Stromal cell of bone marrow (primary cell): ENCODE data around the gene PDE11A.
A peak's percentile ranks its signal among the peaks of the same experiment; 100 is the strongest.

Experiments used
- DNase-seq: peaks from one replicate; pipeline ENCODE4 v3.0.0-alpha.2; 2012; ENCODE audit warnings: low read depth

The PDE11A gene

DNA sequence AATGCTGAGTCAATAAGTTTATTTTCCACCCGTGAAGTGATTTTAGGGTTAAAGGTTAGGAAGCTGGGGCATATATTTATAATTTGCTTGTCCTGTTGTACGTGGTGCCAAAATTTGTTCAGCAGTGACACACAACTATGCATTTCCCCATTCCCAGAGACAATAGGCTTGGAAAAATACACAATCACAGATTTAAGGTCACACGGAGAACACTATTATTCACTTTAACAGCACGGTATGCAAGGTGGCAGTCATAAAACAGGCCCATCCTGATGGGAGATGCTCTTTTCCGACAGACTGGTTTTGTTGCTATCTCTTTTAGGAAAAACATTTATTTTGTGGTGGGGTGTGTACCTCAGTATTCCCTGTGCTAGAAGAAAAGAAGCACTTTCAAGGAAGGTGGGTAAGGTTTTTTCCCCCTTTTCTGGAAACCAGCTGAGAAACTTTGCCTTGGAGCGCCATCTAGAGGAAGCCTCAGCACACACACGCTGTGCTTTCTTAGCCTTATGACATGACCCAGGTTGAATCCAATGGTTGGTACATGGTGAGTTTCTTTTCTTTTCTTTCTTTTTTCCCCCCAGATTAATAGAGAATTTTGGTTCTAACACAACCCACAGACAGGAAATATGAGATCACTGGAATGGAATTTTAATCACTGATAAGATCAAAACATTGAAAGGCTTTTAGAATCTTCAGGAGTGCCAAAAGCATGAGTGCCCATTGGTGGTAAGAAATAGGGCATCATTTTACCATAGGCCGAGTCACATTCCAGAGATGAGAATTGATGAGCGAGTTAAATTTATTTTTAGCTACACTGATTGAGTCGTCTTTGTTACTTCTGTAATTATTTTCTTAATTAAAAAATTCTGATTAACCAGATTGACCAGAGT, 347.9 kb downstream of the PDE11A start:
- peak; percentile 18 for DNase-seq

DNA sequence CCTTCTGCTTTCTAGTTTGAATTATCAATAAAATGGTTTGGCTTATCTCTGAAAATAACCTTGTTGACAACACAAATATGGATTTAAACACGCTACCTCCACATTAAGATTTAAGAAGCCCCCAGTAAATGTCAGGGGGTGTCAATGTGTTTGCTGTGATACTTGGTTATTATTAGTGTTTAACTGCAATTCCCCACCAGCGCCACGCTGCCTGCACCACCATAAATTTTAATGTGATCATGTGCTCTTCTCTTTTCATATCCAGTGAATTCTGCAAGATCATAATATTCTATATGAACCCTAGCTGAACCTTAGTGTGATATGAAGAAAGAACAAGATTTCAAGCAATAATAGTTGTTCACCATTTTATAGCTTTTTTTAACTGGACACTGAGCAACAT, 349.3 kb downstream of the PDE11A start:
- no peak for DNase-seq

DNA sequence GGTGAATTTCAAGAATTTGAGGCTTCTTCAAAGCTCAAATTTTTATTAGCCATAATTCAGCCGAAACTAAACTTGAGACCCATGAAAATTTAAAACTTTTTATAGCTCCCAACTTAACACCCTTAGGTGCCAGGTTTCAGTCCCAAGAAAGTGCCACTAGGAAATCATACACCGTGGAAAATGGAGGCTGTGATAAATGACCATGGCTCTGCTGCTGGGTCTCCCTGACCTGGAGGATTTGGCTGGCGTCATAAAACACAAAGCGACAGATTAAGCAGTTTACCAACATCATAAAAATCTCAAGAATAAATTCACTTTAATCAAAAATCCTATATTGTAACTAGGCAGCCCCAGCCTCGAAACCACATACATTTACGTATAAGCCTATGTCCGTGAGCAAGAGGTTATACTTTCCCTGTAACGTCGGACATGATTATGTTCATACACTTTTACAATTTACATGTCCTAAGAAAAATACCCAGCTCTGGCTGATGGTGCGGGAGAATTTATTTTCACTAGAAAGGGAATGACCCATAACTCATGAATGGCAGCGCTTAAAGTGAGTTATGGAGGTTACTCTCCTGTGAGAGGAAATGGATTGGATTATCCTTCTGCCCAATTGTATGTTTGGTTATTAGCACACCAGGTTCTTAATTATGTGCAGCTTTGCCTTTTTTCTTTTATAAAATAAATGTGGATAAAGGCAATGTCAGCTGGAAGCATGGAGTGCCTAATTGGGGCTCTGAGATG, 350.6 kb downstream of the PDE11A start:
- no peak for DNase-seq

GRCh38 chr2:177721087-177721486, 351.5 kb downstream of the PDE11A start:
- DNase-seq: no peak

GRCh38 chr2:177717831-177718618, 354.6 kb downstream of the PDE11A start:
- no peak for DNase-seq

- DNase-seq: no peak
Measured at GRCh38 chr2:177716484-177716883, 356.1 kb downstream of the PDE11A start.

DNA sequence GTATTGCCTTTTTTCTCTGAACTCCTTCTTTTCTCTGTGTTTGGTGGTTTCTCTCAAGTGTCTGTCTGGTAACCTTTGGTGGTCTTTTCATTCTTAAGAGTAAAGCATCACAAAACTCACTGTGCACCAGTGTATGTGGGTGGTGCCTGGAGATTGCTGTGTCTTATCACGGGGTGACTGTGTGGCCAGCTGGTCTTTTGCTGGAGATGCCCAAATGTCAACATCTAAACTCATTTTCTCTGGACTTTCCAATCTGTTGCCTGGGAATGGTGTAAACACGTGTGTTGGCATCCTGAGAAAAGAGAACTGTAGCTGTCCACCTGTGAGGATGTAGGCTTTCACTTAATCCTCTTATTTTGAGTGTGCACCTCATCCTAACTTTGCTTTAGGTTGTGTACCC, 356.8 kb downstream of the PDE11A start:
- no peak for DNase-seq

DNA sequence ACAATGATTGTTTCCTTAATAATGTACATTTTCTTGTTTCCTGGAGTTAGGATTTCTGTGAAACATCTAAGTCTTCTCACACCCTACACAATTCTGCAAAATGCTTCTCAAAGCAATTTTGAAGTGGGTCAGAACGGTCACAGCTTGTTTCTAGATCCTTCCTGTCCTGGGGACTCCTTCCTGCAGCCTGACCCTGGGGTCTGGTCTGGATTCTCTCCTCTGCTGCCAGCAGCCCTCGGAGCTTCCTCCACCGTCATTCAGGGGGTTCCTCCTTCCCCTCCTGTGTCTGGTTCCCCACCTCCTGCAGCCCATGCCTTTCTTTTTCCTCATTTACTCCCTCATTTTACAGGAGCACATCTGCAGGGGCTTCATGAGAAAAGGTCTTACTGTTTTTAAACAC, 357.9 kb downstream of the PDE11A start:
- no peak for DNase-seq

DNA sequence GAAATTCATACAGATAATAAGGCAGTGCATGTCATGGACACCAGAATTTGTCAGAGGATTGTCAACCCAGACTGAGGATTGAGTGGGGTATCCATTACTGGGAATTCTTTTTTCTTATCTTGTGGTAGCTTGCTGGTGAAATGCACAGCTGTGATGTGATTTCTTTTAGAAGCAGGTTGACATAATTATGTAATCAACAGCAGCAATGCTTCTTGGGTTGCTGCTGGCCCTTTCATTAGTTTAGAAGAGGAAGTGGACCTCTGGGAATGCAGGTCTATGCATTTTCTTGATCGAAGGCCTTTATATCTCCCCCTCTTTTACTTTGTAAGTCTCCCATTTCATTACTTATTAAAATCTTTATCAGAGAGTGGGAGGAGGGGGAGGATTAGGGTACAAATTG, 360.1 kb downstream of the PDE11A start:
- no peak for DNase-seq

DNA sequence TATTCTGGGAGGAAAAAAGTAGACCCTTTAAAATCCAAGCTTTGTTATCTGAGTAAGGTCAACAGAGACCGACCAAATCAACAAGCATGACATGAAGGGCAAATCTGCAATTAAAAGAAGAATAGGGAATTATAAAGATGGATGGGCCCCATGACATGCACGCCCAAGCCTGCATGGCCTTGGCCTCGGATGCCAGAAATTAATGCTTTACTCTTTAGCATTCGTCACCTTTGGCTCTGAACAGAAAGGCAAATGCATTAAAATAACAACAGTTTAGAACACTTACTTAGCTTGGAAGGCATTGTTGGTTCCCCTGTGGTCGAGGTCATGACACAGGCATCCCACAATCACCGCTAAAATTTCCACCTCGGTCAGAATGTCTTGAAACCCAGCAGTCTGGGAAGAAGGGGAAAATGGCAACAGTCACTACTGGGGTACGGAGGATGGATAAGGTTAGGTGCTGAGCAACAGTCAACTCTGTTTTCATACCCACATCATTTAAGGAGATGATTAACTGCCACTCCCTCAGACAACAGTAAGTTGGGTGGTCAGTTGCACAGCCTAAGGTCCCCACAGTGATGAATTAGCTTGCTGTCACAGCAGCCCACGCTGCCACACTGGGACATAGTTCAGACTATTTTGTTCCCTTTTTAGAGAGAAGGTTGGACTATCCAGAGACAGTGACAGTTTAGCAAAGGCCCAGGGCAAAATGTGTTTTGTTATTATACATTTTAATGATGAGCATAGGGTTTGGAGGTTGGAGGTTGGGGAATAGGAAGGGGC, 360.9 kb downstream of the PDE11A start:
- DNase-seq: no peak

DNA sequence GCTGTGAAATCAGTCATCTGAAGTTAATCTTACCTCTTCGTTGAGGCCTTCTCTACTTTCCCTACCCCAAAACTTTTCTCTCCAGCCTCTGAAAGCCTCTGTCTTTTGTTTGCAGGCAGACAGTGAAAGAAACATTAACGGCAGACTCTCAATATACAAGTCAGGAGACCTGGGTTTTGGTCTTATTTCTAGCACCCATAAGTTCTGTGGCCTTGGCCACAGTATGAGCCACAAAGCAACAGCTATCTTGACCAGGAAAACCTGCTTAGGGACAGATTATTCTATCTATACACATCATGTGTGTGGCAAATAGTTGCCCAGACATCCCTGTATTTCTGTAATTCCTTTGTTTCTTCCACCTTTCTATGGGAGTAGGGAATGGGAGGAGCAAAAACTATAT, 361.7 kb downstream of the PDE11A start:
- no peak for DNase-seq

GRCh38 chr2:177709986-177710401, 362.6 kb downstream of the PDE11A start:
- no peak for DNase-seq

DNA sequence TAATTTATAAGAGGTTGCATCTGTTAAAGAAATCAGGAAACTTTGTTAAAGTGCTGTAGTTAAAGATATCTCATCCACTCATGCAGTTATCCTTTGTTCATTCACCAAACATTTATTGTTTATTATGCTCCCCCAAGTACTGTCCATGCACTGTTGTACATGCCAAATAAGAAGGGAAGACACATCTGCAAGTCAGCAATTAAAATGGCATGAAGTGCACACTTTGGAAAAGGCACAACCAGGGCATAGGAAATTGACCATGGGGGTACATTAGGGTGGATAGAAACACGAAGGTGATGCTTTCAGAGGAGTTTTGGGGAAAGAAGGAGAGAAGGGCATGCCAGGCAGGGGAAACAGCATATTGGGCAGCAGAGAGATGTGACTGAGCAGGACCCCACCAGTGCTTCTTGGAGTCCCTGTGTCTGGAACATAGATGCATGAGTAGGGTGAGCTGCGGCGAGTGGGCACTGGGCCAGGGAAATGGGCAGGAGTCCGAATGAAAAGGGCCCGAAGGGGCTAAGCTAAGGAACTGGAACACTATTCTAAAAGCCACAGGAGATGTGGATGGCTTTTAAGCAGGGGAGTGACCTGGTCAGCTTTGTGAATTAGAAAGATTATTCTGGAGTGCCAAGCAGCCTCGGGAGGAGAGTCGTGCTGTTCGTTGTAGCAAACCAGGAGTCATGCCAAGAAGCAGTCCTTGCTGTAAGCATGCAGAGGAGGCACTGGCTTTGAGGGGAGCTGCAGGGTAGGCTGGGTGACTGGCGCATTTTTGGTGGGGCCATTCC, 363.7 kb downstream of the PDE11A start:
- DNase-seq: no peak

DNA sequence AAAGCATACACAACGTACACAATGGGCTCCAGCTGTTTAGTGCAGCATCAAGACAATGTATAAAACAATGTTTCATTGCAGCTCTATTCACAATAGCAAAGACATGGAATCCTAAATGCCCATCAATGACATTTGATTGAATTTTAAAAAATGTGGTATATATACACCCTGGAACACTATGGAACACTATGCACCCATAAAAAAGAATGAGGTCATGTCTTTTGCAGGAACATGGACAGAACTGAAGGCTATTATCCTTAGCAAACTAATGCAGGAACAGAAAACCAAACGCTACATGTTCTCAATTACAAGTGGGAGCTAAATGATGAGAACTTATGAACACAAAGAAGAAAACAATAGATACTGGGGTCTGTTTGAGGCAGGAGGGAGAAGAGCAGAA, 364.5 kb downstream of the PDE11A start:
- DNase-seq: no peak

GRCh38 chr2:177705511-177706173, 366.9 kb downstream of the PDE11A start:
- no peak for DNase-seq

DNA sequence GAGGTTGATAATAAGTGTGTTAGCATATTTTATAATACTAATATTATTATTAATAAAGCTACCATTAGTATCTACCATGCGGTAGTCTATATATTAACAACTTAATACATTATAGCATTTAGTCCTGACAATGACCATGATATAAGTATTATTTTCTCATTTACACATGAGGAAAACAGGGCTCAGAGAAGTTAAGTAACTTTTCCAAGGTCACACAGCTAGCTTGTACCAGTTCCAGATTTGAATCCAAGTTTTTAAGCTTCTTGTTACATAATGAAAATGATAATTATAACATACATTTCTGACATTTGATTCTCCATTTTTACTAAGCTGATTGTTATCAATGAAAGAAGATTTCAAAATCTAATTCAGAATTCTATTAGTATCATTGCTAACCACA, 369.4 kb downstream of the PDE11A start:
- DNase-seq: no peak

DNA sequence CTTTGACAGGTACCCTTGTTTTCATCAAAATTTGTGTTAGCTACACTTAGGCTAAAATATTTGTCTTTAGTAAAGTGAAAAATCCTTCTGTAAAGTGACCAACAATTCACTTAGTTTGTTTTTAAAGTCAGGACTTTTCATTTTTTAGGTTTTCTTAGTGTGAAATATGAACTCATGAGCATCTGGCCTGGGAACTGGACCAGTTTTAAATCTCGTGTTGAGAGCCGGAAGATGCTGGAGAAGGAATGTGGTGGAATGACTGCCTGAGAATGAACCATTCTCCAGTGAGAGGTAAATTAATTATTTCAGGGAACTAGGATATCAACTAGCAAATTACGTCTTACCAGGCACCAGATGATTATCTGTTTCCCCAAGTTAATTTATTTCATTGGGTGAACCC, 374.3 kb downstream of the PDE11A start:
- no peak for DNase-seq

- DNase-seq: no peak
Measured at GRCh38 chr2:177694348-177694747, 378.2 kb downstream of the PDE11A start.

GRCh38 chr2:177693658-177694339, 378.8 kb downstream of the PDE11A start:
- DNase-seq: no peak

DNA sequence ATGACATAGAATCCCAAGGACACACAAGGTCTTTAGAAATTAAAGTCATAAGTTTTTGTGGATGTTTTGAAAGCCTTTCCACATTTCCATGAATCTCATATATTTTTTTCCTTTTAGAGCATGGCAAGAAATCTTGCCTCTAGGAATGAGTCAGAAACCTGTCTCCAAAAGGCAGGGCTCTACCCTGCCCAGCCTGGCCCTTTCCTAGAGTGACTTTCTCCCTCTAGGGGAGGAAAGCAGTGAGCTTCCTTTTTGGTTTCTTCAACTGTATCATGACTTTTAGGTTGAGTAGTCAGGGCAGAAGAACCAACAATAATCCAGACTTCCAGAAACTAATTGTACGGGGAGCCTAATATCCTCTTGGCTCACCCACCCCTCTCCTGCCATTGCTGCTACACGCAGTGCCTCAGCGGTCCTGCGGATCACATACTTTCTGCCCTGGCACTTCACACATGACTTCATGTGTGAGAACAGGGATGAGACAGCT, 379.8 kb downstream of the PDE11A start:
- DNase-seq: peak; percentile 6
